Stomach (tissue), 4 donors: ENCODE data around the gene CGREF1.

Source experiments
- EP300 ChIP-seq: sonication (generic); formaldehyde crosslinking; IDR thresholded peaks from one replicate; pipeline ENCODE4 v1.6.1; 2017; ENCODE audit warnings: antibody characterized with exemption
- POLR2A ChIP-seq, 4 donors: fragments of 450-650 bp; IDR thresholded peaks; one replicate each; pipeline ENCODE4 v1.6.1; 2016; ENCODE audit warnings: antibody characterized with exemption in 4 of 4, control low read depth in 2 of 4, mild to moderate bottlenecking in 1 of 4, moderate library complexity in 1 of 4
- POLR2AphosphoS5 ChIP-seq, 3 donors: sonication (generic); formaldehyde crosslinking; IDR thresholded peaks; one replicate each; pipeline ENCODE4 v1.6.1; 2016; ENCODE audit warnings: antibody characterized with exemption in 3 of 3
- TF ChIP-seq, protein P1 (sequence below), 7 experiments: fragments of 450-650 bp in 4 of 7; fragments of 200-600 bp in 3 of 7; sonication (generic) in 3 of 7; IDR thresholded peaks; one replicate each; pipeline ENCODE4 v1.5.1; 2016 to 2019; ENCODE audit warnings: antibody characterized with exemption in 7 of 7, control low read depth in 2 of 7, mild to moderate bottlenecking in 1 of 7

DNA sequence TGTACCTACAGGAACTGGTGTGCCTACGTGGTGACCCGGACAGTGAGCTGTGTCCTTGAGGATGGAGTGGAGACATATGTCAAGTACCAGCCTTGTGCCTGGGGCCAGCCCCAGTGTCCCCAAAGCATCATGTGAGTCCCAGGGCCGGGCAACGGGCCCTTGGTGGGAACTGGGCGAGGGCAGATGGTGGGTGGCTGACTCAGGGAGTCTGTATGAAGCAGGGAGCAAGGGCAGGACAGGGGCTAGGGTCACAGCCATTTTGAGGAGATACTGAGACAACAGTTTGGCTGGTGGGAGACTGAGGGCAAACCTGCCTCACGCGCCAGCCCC lies 38.8 kb downstream of the CGREF1 start:
- no peak for TF ChIP-seq POLR2AphosphoS5 (IDR thresholded peaks at IDR 0.05)
- TF ChIP-seq, protein P1, sequence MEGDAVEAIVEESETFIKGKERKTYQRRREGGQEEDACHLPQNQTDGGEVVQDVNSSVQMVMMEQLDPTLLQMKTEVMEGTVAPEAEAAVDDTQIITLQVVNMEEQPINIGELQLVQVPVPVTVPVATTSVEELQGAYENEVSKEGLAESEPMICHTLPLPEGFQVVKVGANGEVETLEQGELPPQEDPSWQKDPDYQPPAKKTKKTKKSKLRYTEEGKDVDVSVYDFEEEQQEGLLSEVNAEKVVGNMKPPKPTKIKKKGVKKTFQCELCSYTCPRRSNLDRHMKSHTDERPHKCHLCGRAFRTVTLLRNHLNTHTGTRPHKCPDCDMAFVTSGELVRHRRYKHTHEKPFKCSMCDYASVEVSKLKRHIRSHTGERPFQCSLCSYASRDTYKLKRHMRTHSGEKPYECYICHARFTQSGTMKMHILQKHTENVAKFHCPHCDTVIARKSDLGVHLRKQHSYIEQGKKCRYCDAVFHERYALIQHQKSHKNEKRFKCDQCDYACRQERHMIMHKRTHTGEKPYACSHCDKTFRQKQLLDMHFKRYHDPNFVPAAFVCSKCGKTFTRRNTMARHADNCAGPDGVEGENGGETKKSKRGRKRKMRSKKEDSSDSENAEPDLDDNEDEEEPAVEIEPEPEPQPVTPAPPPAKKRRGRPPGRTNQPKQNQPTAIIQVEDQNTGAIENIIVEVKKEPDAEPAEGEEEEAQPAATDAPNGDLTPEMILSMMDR (IDR thresholded peaks at IDR 0.05), result no peak
- no peak for TF ChIP-seq POLR2A (IDR thresholded peaks at IDR 0.05)
- no peak for TF ChIP-seq EP300
